H1 (cell line): ENCODE measurements around the gene TRIM39. TPM values are rescaled to one million over a fixed set of nuclear protein-coding genes. Genes with fewer than 3 reads are reported as not detected.

ENCODE experiments used
- CTCF ChIA-PET: fragments of 300-600 bp; sonication (Branson Sonifier 250); formaldehyde crosslinking; loops from one replicate; lab custom pipeline; 2021; ENCODE audit not compliant: partially characterized antibody; lab: Charles Lee
- POLR2A ChIA-PET: fragments of 300-600 bp; sonication (Branson Sonifier 250); formaldehyde crosslinking; loops from one replicate; lab custom pipeline; 2021; ENCODE audit warnings: inconsistent platforms; ENCODE audit not compliant: partially characterized antibody; lab: Charles Lee
- DNase-seq, 2 experiments: peaks; one replicate each; pipeline versions ENCODE4 v3.0.0 to v3.0.0-alpha.2; 2010 to 2022; ENCODE audit warnings: low spot score in 2 of 2, low read depth in 1 of 2, mixed read lengths in 1 of 2
- FAIRE-seq: peaks from 2 replicates; lab custom pipeline; 2011; peaks lifted over from hg19 to GRCh38; lab: Jason Lieb, UNC
- H2AFZ ChIP-seq: 2 replicates; pipeline ENCODE4 v1.8.1; 2012; ENCODE audit warnings: low read length, inconsistent platforms
- H2AK5ac ChIP-seq: 2 replicates; pipeline ENCODE4 v1.6.1; 2013; ENCODE audit warnings: low read depth, low read length
- H2BK120ac ChIP-seq: replicated peaks from 2 replicates; pipeline ENCODE3; 2013; ENCODE audit warnings: low read depth, low read length, inconsistent platforms
- H2BK12ac ChIP-seq: 2 replicates; pipeline ENCODE4 v1.6.1; 2013; ENCODE audit warnings: low read depth, low read length
- H2BK15ac ChIP-seq: 2 replicates; pipeline ENCODE4 v1.6.1; 2013; ENCODE audit warnings: low read length
- H2BK20ac ChIP-seq: 2 replicates; pipeline ENCODE4 v1.6.1; 2013; ENCODE audit warnings: low read length
- H2BK5ac ChIP-seq: 2 replicates; pipeline ENCODE4 v1.6.1; 2013; ENCODE audit warnings: low read depth, low read length
- H3K14ac ChIP-seq: 2 replicates; pipeline ENCODE4 v1.6.1; 2013; ENCODE audit warnings: inconsistent platforms; ENCODE audit not compliant: insufficient read length
- H3K18ac ChIP-seq: 2 replicates; pipeline ENCODE4 v1.6.1; 2013; ENCODE audit warnings: low read length; ENCODE audit errors: extremely low read depth
- H3K23ac ChIP-seq: 2 replicates; pipeline ENCODE4 v1.6.1; 2013; ENCODE audit warnings: inconsistent platforms; ENCODE audit not compliant: insufficient read length
- H3K23me2 ChIP-seq: 2 replicates; pipeline ENCODE4 v1.6.1; 2013; ENCODE audit warnings: low read depth, low read length
- H3K27ac ChIP-seq: 2 replicates; pipeline ENCODE4 v1.6.1; 2011; ENCODE audit warnings: low read depth, low read length, inconsistent platforms
- H3K27me3 ChIP-seq, 4 experiments: replicated peaks in 1 of 4; 1 replicate in 1 of 4; 2 replicates in 3 of 4; pipeline versions ENCODE4 v1.6.1 to v1.8.1; 2011 to 2013; ENCODE audit warnings: low read length in 3 of 4, mild to moderate bottlenecking in 3 of 4, inconsistent platforms in 2 of 4, mixed read lengths in 2 of 4, moderate library complexity in 1 of 4; ENCODE audit not compliant: control insufficient read depth in 3 of 4, insufficient read depth in 3 of 4; ENCODE audit errors: extremely low read depth in 1 of 4
- H3K36me3 ChIP-seq, 4 experiments: 2 replicates each; pipeline versions ENCODE4 v1.6.1 to v1.8.1; 2011 to 2013; ENCODE audit warnings: mild to moderate bottlenecking in 4 of 4, low read length in 3 of 4, moderate library complexity in 2 of 4, control low read depth in 1 of 4, inconsistent platforms in 1 of 4; ENCODE audit not compliant: insufficient read depth in 4 of 4, control insufficient read depth in 2 of 4
- H3K4ac ChIP-seq: replicated peaks from 2 replicates; pipeline ENCODE3; 2013; ENCODE audit warnings: low read length, low read depth, mixed read lengths, inconsistent platforms; ENCODE audit not compliant: insufficient read length
- H3K4me1 ChIP-seq, 4 experiments: replicated peaks in 1 of 4; 1 replicate in 1 of 4; 2 replicates in 3 of 4; pipeline versions ENCODE4 v1.6.1 to v1.8.1; 2011 to 2013; ENCODE audit warnings: low read length in 3 of 4, inconsistent platforms in 2 of 4, mixed read lengths in 1 of 4; ENCODE audit not compliant: insufficient read depth in 4 of 4, control insufficient read depth in 3 of 4
- H3K4me2 ChIP-seq, 2 experiments: 2 replicates each; pipeline versions ENCODE4 v1.6.1 to v1.8.1; 2011 to 2013; ENCODE audit warnings: low read depth in 2 of 2, low read length in 2 of 2, control low read depth in 1 of 2, inconsistent platforms in 1 of 2, mild to moderate bottlenecking in 1 of 2; ENCODE audit not compliant: insufficient read depth in 1 of 2
- H3K4me3 ChIP-seq, 4 experiments: fragments of 200-600, 300-600 bp in 1 of 4; sonication (generic), shearing (Covaris generic), sonication (Bioruptor Twin) in 1 of 4; 2 replicates each; pipeline versions ENCODE4 v1.5.1 to v1.8.1; 2011 to 2016; ENCODE audit warnings: low read length in 4 of 4, low read depth in 3 of 4, control low read depth in 2 of 4, inconsistent platforms in 2 of 4, mild to moderate bottlenecking in 2 of 4, mixed read lengths in 1 of 4, moderate library complexity in 1 of 4; ENCODE audit not compliant: insufficient read depth in 2 of 4; ENCODE audit errors: extremely low read depth in 1 of 4
- H3K56ac ChIP-seq: replicated peaks from 2 replicates; pipeline ENCODE3; 2013; ENCODE audit warnings: low read depth, mild to moderate bottlenecking, mixed read lengths, low read length, inconsistent platforms; ENCODE audit not compliant: insufficient read length
- H3K79me1 ChIP-seq: 2 replicates; pipeline ENCODE4 v1.6.1; 2013; ENCODE audit warnings: low read depth, low read length, control low read depth
- H3K79me2 ChIP-seq, 2 experiments: 2 replicates each; pipeline versions ENCODE4 v1.6.1 to v1.8.1; 2012 to 2013; ENCODE audit warnings: low read length in 2 of 2, mild to moderate bottlenecking in 2 of 2, inconsistent platforms in 1 of 2; ENCODE audit not compliant: insufficient read depth in 2 of 2, control insufficient read depth in 1 of 2
- H3K9ac ChIP-seq, 4 experiments: replicated peaks in 1 of 4; 1 replicate in 1 of 4; 2 replicates in 3 of 4; pipeline versions ENCODE4 v1.6.1 to v1.8.1; 2011 to 2013; ENCODE audit warnings: low read depth in 3 of 4, low read length in 3 of 4, control low read depth in 2 of 4, mild to moderate bottlenecking in 2 of 4, moderate library complexity in 2 of 4, inconsistent platforms in 1 of 4; ENCODE audit errors: extremely low read depth in 1 of 4
- H3K9me3 ChIP-seq, 2 experiments: 2 replicates each; pipeline versions ENCODE4 v1.6.1 to v1.8.1; 2012 to 2013; ENCODE audit warnings: mild to moderate bottlenecking in 2 of 2, moderate library complexity in 2 of 2, control low read depth in 1 of 2, inconsistent platforms in 1 of 2, low read depth in 1 of 2, low read length in 1 of 2, mixed read lengths in 1 of 2; ENCODE audit not compliant: insufficient read depth in 2 of 2
- H4K20me1 ChIP-seq, 2 experiments: replicated peaks in 1 of 2; 2 replicates each; pipeline versions ENCODE3 to v1.8.1; 2011 to 2013; ENCODE audit warnings: inconsistent platforms in 2 of 2, low read length in 2 of 2, mild to moderate bottlenecking in 1 of 2; ENCODE audit not compliant: insufficient read depth in 2 of 2, control insufficient read depth in 1 of 2
- H4K5ac ChIP-seq: 2 replicates; pipeline ENCODE4 v1.6.1; 2013; ENCODE audit warnings: low read length, low read depth, mixed read lengths, inconsistent platforms; ENCODE audit not compliant: insufficient read length
- H4K8ac ChIP-seq: 2 replicates; pipeline ENCODE4 v1.8.0; 2013; ENCODE audit warnings: mild to moderate bottlenecking, moderate library complexity, low read length, inconsistent platforms; ENCODE audit not compliant: insufficient read depth; ENCODE audit errors: extremely low read depth
- H4K91ac ChIP-seq: replicated peaks from 2 replicates; pipeline ENCODE3; 2013; ENCODE audit warnings: low read length, mixed read lengths, inconsistent platforms; ENCODE audit not compliant: insufficient read length
- CHD1 ChIP-seq: IDR thresholded peaks from 2 replicates; pipeline ENCODE4 v1.6.1; 2012; ENCODE audit warnings: low read depth, low read length, improper control_type of control experiment
- HDAC6 ChIP-seq: IDR thresholded peaks from one replicate; pipeline ENCODE4 v1.7.1; 2012; ENCODE audit warnings: low read depth, mild to moderate bottlenecking, inconsistent platforms, low read length, moderate library complexity
- ZNF274 ChIP-seq: IDR thresholded peaks from 2 replicates; pipeline ENCODE4 v1.7.0; 2012; ENCODE audit warnings: low read length, borderline replicate concordance; ENCODE audit errors: extremely low read depth
- WGBS, 2 experiments: shearing (Covaris generic) in 1 of 2; methylation state at CpG; one replicate each; pipeline versions ENCODE4 v1.1.6 to v1.1.7; 2013 to 2015; ENCODE audit warnings: low lambda C conversion rate in 2 of 2, mixed read lengths in 2 of 2, inconsistent platforms in 1 of 2, low coverage in 1 of 2, missing lambda C conversion rate in 1 of 2; ENCODE audit not compliant: insufficient replicate concordance in 2 of 2, insufficient coverage in 1 of 2, insufficient read length in 1 of 2; ENCODE audit errors: extremely low coverage in 1 of 2, missing lambda C conversion rate in 1 of 2; 5-methylcytosine and 5-hydroxymethylcytosine counted together
- polyA plus RNA-seq, 7 experiments: library from polyadenylated mRNA; depleted of rRNA in 3 of 7; stranded (reverse) in 5 of 7; unstranded in 2 of 7; fragments of >200 nt in 5 of 7; fragments of 200-250 nt in 2 of 7; gene quantifications; 1 replicate in 5 of 7; 2 replicates in 1 of 7; 4 replicates in 1 of 7; pipeline versions ENCODE4 v1.2.1 to v1.2.3, GENCODE V29; 2011 to 2013; ENCODE audit warnings: missing spikeins in 2 of 7, mixed read lengths in 2 of 7
- total RNA-seq: library from RNA; stranded (reverse); fragmentation: NEBNext Ultra II Directional; extraction: Animal tissue kit (Norgen Biotek cat#: 25700); gene quantifications from 2 replicates; pipeline ENCODE4 v1.2.1, GENCODE V29; 2021

The TRIM39 gene
- total and polyA plus RNA-seq, 2 of the 8 experiments (the other 6 are each of a cell fraction or from before 2014, with no cell fraction given): 7.3 to 26.1 TPM

GRCh38 chr6:30312676-30313321 lies 13.9 kb upstream of the TRIM39 start:
- TF ChIP-seq HDAC6 (no peak), ZNF274 (no peak), CHD1 (no peak)
- Histone ChIP-seq H2BK12ac (no peak overlapping the region), H3K23me2 (no peaks in the 10 kb centered on the region; the same call in 1 of the 2 replicates), H2AK5ac (no peak overlapping the region), H3K23ac (no peak overlapping the region), H3K4me2 (no peak overlapping the region), H3K4me1 (peaks cover 0 to 7% (median 2%) of the 10 kb centered on the region in 4 experiments; a peak in 2 of 7 replicates), H3K14ac (no peak overlapping the region), H3K27me3 (no peaks in the 10 kb centered on the region), H2BK120ac (no peak overlapping the region), H3K27ac (no peak overlapping the region), H3K9me3 (no peaks in the 10 kb centered on the region), H3K79me2 (peaks cover 16 to 95% of the 10 kb centered on the region in 2 experiments), H4K8ac (no peak overlapping the region), H3K36me3 (peaks cover 0 to 32% (median 19%) of the 10 kb centered on the region in 4 experiments; a peak in 6 of 8 replicates), H4K91ac (no peak overlapping the region), H2AFZ (no peak overlapping the region), H2BK5ac (no peak overlapping the region), H3K56ac (no peak overlapping the region), H2BK15ac (no peak overlapping the region), H4K20me1 (peaks cover 5 to 19% of the 10 kb centered on the region in 2 experiments), H3K4me3 (no peak overlapping the region), H2BK20ac (no peak overlapping the region), H4K5ac (no peak overlapping the region), H3K4ac (no peak overlapping the region), H3K18ac (no peak overlapping the region), H3K79me1 (peaks cover 11% of the 10 kb centered on the region; the same call in 1 of the 2 replicates), H3K9ac (no peak overlapping the region)
- ChIA-PET POLR2A (interaction anchor here (2.2 to 10.3 kb wide), 3 partner anchors 11 to 17 kb away, joined by 5 to 92 read pairs (median 16); partner anchors contain the start of gene TRIM39), CTCF (interaction anchor here (1.3 kb wide), 1 partner anchor 47 kb away, joined by 3 read pairs; no protein-coding TSS in a partner anchor)
- FAIRE-seq (no peak), DNase-seq (no peak)
- 100% methylated on average over 1 of the region's 1 CpG; no CpG with 5 or more reads in 1 of the 2 experiments for WGBS, 2 experiments
